Inflammatory macrophage treated with lipopolysaccharide for 1 hour (primary cell): ENCODE data around the gene HNRNPLL.

Experiments used
- DNase-seq, 2 donors: peaks; one replicate each; pipeline ENCODE4 v3.0.0-alpha.2; 2020 to 2022

HNRNPLL gene

DNA sequence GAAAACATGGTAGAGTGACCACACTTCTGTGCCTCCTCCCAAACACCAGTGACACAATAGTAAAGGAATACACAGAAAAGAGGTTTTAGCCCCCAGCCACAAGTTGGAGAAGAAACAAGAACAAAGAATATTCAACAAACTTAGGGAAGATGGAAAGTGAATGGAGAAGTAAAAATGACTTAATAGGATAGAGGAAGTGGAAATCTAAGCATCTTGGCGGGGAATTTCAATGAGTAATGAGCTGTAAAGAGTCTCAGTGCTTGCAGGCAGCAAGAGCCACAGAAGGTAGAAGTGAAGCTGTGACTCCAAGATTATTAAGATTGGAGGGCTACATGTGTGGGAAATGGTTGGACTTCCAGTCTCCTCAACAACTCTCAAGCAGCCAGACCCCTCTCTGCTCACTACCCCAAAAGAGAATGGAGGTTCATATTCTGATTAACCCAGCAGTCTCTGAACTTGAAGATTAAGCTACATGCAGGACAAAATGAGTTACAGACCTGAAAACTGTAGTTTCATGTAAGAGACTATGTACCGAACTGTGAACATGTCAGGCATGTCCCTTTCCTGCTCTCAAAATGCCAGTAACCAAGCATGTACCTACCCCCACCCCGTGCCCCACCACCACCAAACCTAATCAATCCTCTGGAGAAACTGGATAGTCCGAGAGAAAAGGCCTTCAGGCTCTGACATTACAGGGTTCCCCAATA lies 16.9 kb upstream of the HNRNPLL start:
- peak; percentile 91 to 93 for DNase-seq

DNA sequence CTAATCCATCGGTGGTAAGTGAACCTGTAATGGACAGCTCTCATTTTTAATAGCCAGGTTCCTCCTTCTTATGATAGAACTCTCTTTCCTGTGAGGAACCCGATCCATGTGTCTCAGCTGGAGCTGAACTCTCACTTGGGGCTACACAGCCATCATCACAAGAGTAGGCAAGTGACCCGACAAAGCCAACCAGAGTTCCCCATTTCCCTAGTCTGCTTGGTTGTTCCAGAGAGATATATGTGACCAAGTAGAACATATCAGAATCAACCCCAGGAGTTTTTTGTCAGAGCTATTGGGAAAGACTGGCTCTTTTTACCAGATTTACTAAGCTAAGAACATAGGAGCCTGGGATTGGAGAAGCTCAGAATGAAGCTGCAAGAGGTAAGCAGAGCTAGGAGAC lies 14.6 kb upstream of the HNRNPLL start:
- peak; percentile 52 to 53 for DNase-seq

DNA sequence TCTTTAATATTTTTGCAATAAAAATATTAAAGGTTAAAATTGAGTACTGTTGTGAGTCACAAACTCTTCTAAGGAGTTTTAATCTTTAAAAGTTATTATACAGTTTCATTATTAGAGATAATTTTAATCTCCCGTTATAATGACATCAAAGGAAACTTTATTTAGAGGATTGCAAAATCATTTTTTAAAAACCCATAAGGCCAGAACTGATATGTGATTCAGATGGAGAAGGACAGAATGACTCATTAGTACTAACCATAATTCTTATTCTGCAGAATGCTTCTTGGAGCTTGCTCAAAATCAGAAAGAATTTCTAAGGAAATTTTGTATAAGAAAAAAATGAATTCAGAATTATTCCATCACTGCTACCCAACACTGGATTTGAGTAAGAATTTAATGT lies 12.5 kb upstream of the HNRNPLL start:
- peak; percentile 63 to 70 for DNase-seq

DNA sequence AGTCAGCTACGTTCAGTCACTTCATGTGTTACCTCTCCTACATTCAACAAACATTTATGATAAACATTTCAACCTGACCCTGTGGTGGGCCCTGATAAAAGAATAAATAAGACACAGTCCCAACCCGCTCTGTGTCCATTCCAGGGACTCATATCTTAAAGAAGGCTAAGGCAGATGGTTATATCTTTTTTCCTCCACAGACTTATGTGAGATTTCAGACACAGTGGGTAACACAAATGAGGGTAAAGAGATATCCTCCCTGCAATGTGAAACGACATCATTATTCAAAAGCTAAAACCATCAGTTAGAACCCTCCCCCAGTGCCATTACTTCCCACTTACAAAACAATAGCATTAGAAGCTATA lies 11.1 kb upstream of the HNRNPLL start:
- no peak for DNase-seq

DNA sequence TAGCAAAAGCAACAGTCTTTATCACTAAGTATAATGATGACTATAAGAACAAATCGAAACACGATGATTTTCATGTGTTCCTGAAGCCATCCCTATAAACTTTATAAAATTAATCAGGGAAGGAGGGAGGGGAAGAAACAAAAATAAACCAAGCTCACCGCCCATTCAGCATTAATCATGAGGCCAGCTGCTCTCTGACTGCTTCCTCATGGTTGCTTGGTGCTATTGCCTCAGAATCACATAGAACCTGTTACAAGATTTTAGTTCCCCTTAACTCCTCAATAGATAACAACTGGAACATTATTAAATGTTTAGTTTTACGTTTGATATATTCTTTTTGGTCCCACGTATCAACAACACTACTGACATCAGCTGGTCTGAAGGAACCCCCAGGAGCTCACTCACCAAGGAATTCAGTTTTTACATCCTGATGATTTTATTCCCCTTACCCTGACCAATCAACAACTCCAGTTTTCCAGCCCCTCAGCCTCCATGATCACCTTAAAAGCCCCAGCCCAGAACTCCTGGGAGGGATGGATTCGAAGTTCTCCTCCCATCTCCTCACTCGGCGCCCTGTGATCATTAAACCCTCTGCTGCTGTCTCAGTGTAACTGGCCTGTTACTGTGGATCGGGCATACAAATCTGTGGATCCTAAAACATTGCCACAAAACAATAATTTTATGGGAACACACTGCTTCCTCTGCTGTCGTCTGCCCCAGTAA lies 10.6 kb upstream of the HNRNPLL start:
- peak; percentile 80 to 82 for DNase-seq

DNA sequence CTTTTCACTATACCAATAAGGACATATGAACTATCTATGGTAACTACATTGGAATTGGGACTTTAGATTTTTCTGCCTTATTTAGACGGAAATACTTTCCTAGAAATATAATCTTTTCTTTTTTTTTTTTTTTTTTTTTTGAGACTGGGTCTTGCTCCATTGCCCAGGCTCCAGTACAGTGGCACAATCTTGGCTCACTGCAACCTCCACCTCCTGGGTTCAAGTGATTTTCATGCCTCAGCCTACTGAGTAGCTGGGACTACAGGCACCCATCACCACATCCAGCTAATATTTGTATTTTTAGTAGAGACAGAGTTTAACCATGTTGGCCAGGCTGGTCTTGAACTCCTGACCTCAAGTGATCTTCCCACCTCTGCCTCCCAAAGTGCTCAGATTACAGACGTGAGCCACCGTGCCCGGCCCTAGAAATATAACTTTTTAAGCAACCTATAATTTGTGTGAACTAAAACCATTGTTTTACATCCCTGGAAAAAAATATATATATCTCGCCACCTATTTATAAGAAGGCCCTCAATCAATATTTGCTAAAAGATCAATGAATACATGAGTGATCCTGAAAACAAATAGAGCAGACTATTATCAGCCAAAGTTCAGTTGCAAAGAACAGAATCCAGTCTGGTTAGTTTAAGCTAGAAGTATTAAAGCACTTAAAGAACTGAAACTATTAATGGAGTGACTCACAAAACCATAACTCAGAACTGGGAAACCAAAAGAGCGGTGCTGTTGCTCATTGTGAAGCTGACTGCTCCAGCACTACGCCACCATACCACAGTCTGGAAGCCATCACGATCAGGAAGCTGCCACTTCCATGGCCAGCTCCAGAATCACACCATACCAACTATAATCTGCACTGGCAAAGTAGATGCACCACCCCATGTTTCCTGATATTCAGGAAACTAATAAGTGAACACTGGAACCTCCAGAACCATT lies 8.4 kb upstream of the HNRNPLL start:
- DNase-seq: peak; percentile 74 to 81

DNA sequence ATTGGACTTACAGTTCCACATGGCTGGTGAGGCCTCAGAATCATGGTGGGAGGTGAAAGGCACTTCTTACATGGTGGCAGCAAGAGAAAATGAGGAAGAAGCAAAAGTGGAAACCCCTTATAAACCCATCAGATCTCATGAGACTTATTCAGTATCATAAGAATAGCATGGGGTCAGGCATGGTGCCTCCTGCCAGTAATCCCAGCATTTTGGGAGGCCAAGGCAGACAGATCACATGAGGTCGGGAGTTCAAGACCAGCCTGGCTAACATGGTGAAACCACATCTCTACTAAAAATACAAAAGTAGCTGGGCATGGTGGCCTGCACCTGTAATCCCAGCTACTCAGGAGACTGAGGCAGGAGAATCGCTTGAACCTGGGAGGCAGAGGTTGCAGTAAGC lies 6.5 kb upstream of the HNRNPLL start:
- DNase-seq: peak in 1 of 2 donors; percentile 40

DNA sequence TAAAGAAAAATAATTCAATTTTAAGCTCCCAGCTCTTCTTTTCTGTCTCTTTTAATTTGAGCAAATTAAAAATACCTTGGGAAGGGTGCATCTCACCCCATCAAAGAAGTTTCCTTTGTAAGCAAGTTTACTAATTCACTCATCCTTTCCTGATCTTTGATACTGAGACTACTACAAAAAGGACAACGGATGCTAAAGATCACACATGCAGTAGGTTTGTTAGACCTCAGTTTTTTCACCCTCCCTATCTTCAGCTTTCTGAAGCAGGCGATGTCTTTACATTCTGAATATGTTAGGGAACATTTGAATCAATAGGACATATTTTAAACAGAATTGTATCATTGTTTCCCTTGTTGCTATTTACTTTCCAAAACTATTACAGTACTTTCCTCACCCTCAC lies 6.0 kb upstream of the HNRNPLL start:
- no peak for DNase-seq

DNA sequence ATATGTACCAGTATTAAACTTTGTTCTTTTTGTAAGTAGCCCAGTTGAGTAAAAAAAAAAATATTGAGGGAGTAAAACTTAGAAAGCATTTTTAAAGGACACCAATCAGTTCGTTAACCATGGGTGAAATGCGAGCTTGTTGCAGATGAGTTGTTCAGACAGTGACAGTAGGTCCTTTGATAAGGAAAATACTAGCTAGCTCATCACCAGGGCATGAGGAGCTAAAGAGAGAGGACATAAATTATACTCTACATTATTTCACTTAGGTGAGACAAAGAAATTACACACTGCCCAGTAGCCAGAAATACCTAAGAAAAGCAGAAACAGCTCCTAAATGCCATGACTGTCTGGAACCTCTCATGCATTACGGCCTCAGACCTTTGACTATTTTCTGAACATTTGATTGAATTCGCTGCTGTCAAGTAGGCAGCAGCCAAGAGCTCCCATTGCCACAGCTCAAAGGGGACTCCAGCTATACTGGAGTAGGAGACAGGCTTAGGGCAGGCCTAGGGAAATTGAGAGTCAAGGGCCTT lies 2.6 kb upstream of the HNRNPLL start:
- no peak for DNase-seq

DNA sequence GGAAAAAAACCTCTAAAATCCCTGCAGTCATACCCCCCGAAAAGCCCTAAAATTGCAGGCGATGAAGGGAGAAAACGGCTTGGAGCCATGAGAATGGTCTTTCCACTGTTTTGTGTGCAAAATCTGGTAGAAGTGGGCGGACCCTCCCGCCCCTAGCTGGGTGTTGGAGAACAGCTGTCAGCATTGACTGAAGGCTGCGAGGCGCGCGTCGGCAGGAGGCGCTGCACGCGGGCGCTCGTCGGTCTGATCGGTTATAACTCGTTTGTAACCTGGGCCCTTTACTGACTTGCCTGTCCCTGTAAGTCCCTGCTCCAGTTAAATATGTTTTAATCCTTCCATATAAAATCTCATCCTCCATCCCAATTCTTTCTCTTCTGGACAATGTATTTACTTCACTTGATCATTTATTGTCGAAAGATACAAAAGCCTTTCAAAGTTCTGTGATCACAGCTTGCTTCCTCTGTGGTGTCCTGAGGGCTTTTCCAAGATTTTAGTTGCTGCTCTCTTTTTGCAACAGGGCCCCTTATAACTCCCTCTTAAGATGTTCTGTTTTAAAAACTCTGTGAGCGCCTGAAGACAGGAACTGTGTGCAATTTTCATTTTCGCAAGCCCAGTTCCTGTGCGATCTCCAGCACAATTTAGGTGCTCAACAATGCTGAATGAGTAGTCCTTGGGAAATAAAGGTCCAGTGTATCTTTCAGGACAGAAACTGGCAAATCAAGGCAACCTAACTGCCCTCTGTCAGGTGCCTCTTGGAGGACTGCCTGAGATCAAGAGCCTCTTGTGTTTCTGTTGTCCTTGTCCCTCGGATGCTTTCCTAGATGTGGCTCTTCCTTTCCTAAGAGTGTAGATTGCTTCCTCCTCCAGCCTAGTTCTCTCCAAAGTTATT lies 918 bp upstream of the HNRNPLL start:
- peak; percentile 71 to 85 for DNase-seq

DNA sequence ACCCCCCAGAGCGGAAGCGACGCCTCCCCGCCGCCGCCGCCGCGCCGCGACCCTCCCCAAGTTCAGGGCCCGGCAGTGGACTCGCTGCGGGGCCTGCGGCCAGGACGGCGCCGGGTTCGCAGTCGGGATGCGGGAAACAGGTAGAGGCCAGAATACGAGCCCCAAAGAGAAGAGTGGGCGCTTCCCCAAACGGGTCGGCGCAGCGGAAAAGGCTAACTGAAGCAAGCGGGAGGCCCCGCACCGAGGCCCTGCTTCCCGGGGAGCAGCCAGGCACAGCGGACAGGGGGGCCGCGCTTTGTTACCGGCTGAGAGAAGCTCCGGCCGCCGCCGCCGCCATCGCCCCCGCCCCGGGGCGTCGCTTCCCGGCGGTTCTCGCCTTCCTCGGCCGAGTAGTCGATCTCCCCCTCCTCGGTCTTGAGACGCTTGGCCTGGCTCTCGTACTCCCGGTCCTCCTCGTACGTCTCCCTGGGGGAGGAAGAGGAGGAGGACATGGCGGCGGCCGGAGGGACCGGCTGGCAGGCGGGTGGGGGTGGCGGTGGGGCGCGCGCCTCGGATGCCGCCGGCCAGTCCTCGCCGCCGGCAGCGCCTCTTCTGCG lies 494 bp downstream of the HNRNPLL start:
- DNase-seq: no peak

DNA sequence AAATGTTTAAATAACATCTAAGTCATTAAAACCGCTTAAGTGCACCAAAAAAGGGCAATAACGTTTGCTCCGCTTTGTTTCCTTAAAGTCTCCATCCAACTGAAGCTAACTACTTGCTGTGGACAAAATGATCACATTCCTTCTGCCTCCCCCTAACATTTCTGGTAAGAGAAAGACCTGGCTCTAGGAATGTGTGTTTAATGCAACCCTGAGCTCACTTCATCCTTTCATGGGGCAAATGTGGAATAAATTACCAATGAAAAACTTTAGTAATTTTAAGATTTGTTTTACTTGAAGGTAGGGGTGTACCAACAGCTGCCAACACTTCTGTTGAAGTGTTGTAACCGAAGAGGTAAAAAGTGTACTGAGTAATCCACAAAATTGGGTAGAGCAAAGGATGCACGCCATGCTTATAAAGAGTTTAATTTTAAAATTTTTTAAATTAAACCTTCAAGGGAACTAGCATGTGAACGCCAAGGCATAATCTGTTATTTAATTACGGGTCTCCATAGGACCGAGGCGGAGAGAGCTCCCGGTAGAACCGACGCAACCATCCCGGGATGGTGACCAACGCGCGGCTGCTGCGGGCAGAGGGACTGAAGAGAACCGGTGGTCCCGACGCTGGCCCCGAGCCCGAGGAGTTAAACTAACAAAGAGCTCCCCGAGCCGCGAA lies 1.1 kb downstream of the HNRNPLL start:
- DNase-seq: no peak

DNA sequence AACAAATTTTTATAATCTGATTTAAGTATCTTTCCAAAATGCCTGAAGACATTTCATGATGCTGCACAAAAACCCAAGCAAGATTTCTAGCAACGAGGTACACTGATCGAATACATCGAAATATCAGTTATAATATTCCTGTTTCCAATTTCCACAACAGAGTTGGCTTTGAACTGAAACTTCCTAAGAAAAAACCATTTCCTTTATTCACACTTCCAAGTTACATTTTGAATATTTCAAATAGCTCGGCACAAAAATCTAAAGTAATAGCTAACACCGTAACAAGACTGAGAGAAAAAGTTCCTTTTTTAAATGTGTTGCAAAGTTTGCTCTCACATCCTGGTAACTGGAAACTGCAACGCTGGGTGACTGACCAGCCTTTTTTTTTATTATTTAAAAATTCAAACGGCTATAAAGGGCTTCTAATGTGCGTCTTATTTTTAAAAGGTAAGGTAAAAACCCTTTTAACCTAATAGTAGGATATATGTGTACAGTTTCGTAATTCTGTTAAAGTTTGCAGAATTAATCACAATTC lies 1.7 kb downstream of the HNRNPLL start:
- peak in 1 of 2 donors; percentile 42 for DNase-seq

DNA sequence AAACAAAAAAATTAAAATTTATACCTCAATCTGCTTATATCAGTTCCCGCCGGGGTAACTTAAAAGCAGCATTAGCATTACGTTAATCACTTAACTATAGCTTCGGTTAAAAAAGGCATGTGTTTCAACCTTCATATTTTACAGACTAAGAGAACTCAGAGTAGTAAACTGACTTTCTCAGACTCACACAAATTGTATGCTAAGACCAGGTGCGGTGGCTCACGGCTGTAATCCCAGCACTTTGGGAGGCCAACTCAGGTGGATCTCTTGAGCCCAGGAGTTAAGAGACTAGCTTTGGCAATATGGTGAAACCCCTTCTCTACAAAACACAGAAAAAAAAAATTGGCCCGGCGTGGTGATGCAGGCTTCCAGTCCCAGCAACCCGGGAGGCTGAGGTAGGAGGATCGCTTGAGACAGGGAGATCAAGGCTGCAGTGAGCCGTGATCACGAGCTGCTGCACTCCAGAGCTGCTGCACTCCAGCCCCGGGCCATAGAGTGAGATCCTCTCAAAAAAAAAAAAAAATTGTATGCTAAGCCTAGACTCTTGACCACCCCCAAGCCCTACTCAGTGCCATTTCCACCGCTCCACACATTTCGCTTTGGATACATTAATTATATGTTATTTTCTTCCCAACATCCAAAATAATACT lies 2.4 kb downstream of the HNRNPLL start:
- DNase-seq: no peak

DNA sequence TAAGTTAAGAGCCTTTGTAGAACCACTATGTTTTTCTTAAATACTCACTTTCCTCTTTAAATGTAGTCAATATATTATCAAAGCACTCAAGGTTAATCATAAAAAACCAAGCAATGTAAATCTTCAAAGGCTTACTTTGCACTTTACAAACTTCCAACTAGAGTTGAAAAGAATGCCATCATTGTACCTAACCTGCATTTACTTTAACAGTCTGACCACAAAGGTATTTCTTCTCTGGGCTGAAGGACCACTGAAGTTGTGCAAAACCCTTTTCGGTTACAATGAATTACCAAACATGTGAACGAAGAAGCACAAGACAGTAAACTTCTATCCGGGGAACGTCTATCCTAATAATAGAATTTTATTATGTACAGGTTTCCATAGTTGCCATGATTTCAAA lies 3.0 kb downstream of the HNRNPLL start:
- DNase-seq: no peak

DNA sequence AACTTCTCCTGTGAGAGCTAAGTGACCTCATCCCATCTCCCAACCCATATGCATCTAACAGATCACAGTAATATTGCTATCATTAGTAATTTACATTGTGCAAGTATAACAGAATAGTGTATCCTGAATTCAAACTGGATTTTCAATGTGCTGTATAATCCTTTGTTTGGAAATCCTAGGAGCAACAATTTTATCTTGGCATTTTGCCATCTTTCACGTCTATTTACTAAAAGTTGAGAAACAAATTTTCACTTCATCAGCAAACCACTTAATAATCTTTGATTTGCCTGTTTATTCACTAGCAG lies 3.8 kb downstream of the HNRNPLL start:
- no peak for DNase-seq

DNA sequence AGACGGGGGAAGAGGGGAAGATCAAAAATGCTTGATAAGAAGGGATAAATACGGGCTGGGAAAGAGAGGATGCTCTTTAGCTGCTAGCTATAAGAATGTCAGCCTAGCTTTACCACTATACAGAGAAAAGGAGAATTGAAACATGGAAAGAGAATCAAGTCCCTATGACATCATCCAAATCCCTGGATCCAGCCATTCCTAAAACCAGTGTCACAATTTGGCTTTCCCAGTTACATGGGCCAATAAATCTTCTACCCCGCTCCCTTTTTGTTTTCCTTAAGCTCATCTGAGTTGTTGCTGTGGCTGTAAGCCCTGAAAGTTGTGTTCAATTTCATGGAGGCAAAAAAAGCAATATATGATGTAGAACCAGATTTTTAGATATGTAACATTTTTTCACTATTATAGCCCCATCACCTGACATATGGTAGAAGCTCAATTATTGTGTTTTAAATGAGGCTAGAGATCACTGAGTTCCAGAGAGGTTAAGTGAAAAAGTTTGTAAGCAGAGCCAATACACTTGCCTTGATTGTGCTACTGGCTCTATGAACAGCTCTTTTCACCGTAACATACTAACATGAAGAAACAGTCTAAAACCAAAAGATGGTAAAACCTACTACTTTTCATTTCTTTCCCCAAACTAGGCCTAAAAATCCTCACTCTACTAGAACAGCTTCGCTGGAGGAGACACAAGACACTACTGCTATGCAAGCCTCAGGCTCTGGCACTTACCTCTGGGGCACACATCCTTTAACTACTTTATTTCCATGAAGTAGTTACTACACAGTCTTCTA lies 4.3 kb downstream of the HNRNPLL start:
- no peak for DNase-seq

DNA sequence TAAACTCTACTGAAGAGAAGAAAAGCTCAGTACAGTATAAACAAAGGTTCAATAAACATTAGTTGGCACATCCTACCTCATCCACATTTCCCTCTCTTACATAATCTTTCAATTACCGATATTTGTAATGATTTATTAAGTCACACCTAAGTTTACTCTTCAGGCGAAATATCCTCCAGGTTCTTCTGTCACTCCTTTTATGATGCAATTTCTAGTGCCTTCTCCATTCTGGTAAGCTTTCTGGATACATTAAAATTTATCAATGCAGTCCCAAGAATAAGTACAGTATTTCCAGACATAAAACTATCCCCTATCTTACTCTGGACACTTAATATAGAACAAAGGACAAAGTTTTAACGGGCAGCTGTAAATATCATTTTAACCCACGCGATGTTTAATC lies 5.6 kb downstream of the HNRNPLL start:
- no peak for DNase-seq

DNA sequence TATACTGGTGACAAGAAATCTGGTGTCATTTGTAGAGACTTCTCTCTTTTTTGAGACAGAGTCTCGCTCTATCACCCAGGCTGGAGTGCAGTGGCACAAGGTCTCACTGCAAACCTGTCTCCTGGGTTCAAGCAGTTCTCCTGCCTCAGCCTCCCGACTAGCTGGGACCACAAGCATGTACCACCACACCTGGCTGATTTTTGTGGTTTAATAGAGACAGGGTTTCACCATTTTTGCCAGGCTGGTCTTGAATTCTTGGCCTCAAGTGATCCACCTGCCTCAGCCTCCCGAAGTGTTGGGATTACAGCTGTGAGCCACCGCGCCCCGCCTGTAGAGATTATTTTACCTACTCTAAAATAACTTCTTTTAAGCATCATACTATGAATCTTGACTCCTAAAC lies 6.5 kb downstream of the HNRNPLL start:
- DNase-seq: no peak

DNA sequence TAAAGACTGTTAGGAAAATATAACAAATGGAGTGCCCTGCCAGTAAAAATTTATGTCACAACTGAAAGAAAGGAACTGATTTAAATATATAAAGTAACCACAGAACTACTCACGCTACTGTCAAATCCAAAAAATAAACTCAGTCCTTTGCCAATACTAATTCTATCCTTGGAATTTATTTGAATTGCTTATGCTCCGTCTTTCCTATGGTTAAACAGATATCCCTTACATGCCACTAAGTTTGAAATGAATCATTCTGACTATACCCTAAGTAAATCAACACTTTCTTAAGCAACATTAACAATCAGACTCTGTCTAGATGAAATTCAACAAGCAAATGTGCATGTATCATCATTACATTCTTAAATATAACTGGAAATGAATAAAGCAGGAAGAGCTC lies 9.8 kb downstream of the HNRNPLL start:
- DNase-seq: no peak
